K562 (cell line): ENCODE results near the gene PPP1R15B. TPM values are rescaled to one million over a fixed set of nuclear protein-coding genes. Genes with fewer than 3 reads are reported as not detected.

Source experiments
- ATAC-seq: fragments of 200-7000 bp; cut with Tn5 transposase; 3 replicates; pipeline ENCODE4 v1.9.1; 2020; ENCODE audit warnings: moderate library complexity
- BruUV-seq: library from RNA; stranded (reverse); fragments of 400-500 nt; replicated peaks from 2 replicates; lab custom pipeline; 2021; lab: Mats Ljungman, UMichigan
- CTCF ChIA-PET: fragments of 300-600 bp; formaldehyde crosslinking; extraction: SDS; loops from one replicate; lab custom pipeline; 2021; ENCODE audit warnings: low intra/inter-chr PET ratio; lab: Yijun Ruan, JAX
- POLR2A ChIA-PET: fragments of 300-600, 350-650 bp; sonication (Branson Sonifier 250); formaldehyde crosslinking; extraction: SDS; loops from one replicate; lab custom pipeline; 2021; ENCODE audit warnings: antibody characterized with exemption, inconsistent platforms; lab: Yijun Ruan, JAX
- DNase-seq, 4 experiments: peaks; one replicate each; pipeline versions ENCODE4 v3.0.0 to v3.0.0-alpha.2; 2011 to 2018; ENCODE audit warnings: low spot score in 3 of 4, mixed read lengths in 3 of 4; ENCODE audit errors: extremely low read depth in 1 of 4
- FAIRE-seq: peaks from 2 replicates; lab custom pipeline; 2011; peaks lifted over from hg19 to GRCh38; lab: Jason Lieb, UNC
- H2AFZ ChIP-seq: 2 replicates; pipeline ENCODE4 v1.6.0; 2011; ENCODE audit warnings: low read depth, low read length, control low read depth, inconsistent platforms
- H3K27ac ChIP-seq: fragments of 200-600 bp; 3 replicates; pipeline ENCODE4 v1.8.0; 2011; ENCODE audit warnings: low read depth, mild to moderate bottlenecking, control low read depth, inconsistent platforms, low read length, moderate library complexity, mixed read lengths; ENCODE audit errors: extremely low read depth
- H3K27me3 ChIP-seq, 2 experiments: fragments of 300-600 bp in 1 of 2; 2 replicates in 1 of 2; 3 replicates in 1 of 2; pipeline versions ENCODE4 v1.6.0 to v1.8.0; 2011; ENCODE audit warnings: inconsistent platforms in 2 of 2, low read length in 2 of 2, mild to moderate bottlenecking in 1 of 2, mixed read lengths in 1 of 2, moderate library complexity in 1 of 2; ENCODE audit not compliant: control insufficient read depth in 2 of 2, insufficient read depth in 2 of 2
- H3K36me3 ChIP-seq: fragments of 300-600 bp; 3 replicates; pipeline ENCODE4 v1.8.0; 2011; ENCODE audit warnings: mild to moderate bottlenecking, low read length, inconsistent platforms; ENCODE audit not compliant: control insufficient read depth, insufficient read depth
- H3K4me1 ChIP-seq, 2 experiments: fragments of 200-600 bp in 1 of 2; replicated peaks in 1 of 2; 2 replicates in 1 of 2; 3 replicates in 1 of 2; pipeline versions ENCODE4 v1.5.1 to v1.8.0; 2011; ENCODE audit warnings: inconsistent platforms in 2 of 2, low read length in 2 of 2, mild to moderate bottlenecking in 1 of 2, mixed read lengths in 1 of 2, moderate library complexity in 1 of 2; ENCODE audit not compliant: control insufficient read depth in 2 of 2, insufficient read depth in 2 of 2
- H3K4me2 ChIP-seq: 2 replicates; pipeline ENCODE4 v1.6.1; 2011; ENCODE audit warnings: low read length, control low read depth, inconsistent platforms, mixed read lengths; ENCODE audit not compliant: insufficient read depth
- H3K4me3 ChIP-seq: fragments of 200-600 bp; sonication (generic), shearing (Covaris generic); 2 replicates; pipeline ENCODE4 v1.5.1; 2016; ENCODE audit warnings: control low read depth, inconsistent platforms
- H3K79me2 ChIP-seq: fragments of 200-600 bp; 3 replicates; pipeline ENCODE4 v1.8.0; 2011; ENCODE audit warnings: low read length, inconsistent platforms; ENCODE audit not compliant: control insufficient read depth, insufficient read depth
- H3K9ac ChIP-seq, 2 experiments: 2 replicates each; pipeline versions ENCODE4 v1.6.0 to v1.6.1; 2011; ENCODE audit warnings: low read depth in 2 of 2, low read length in 2 of 2, control low read depth in 1 of 2, inconsistent platforms in 1 of 2, mild to moderate bottlenecking in 1 of 2, mixed read lengths in 1 of 2; ENCODE audit not compliant: insufficient read depth in 1 of 2
- H3K9me1 ChIP-seq: one replicate; pipeline ENCODE4 v1.6.0; 2011; ENCODE audit warnings: inconsistent platforms, mild to moderate bottlenecking, low read length, moderate library complexity; ENCODE audit not compliant: control insufficient read depth, insufficient read depth
- H3K9me3 ChIP-seq: replicated peaks from 2 replicates; pipeline ENCODE4 v1.5.1; 2011; ENCODE audit warnings: low read depth, low read length, inconsistent platforms; ENCODE audit not compliant: control insufficient read depth, insufficient read depth
- H4K20me1 ChIP-seq: replicated peaks from 2 replicates; pipeline ENCODE4 v1.6.1; 2011; ENCODE audit warnings: low read length, inconsistent platforms, mixed read lengths; ENCODE audit not compliant: control insufficient read depth, insufficient read depth
- ARID1B ChIP-seq: fragments of 450-650 bp; IDR thresholded peaks from 2 replicates; pipeline ENCODE4 v1.6.1; 2016; ENCODE audit warnings: antibody characterized with exemption, mild to moderate bottlenecking, inconsistent platforms
- CTBP1 ChIP-seq: fragments of 450-650 bp; IDR thresholded peaks from 2 replicates; pipeline ENCODE4 v1.6.1; 2016; ENCODE audit warnings: borderline replicate concordance
- DPF2 ChIP-seq: fragments of 450-650 bp; IDR thresholded peaks from 2 replicates; pipeline ENCODE4 v1.6.1; 2016
- FOSL1 ChIP-seq: fragments of 200-800 bp; sonication (Bioruptor generic); conservative IDR thresholded peaks from 2 replicates; pipeline ENCODE4 v1.6.1; 2016; ENCODE audit warnings: missing genetic modification characterization, missing compliant biosample characterization
- JUN ChIP-seq, 2 experiments: sonication (generic) in 1 of 2; formaldehyde crosslinking in 1 of 2; IDR thresholded peaks; 2 replicates each; pipeline versions ENCODE4 v1.6.1 to v1.8.0; 2012 to 2022; ENCODE audit warnings: borderline replicate concordance in 2 of 2, mild to moderate bottlenecking in 2 of 2, improper control_type of control experiment in 1 of 2, low read depth in 1 of 2, low read length in 1 of 2, missing genetic modification reagents in 1 of 2
- JUND ChIP-seq, 2 experiments: IDR thresholded peaks; 2 replicates in 1 of 2; 3 replicates in 1 of 2; pipeline ENCODE4 v1.6.1; 2011; ENCODE audit warnings: borderline replicate concordance in 2 of 2, low read depth in 2 of 2, low read length in 2 of 2, improper control_type of control experiment in 1 of 2, missing biosample characterization in 1 of 2, missing genetic modification characterization in 1 of 2, missing genetic modification reagents in 1 of 2
- KDM1A ChIP-seq, 2 experiments: fragments of 450-650 bp; IDR thresholded peaks; 2 replicates each; pipeline ENCODE4 v1.6.1; 2016; ENCODE audit warnings: mild to moderate bottlenecking in 2 of 2
- RCOR1 ChIP-seq, 2 experiments: IDR thresholded peaks; 2 replicates each; pipeline ENCODE4 v1.6.1; 2012; ENCODE audit warnings: low read depth in 2 of 2, low read length in 2 of 2, borderline replicate concordance in 1 of 2, improper control_type of control experiment in 1 of 2
- SMAD2 ChIP-seq: fragments of 150-350 bp; IDR thresholded peaks from 2 replicates; pipeline ENCODE4 v1.6.1; 2014; ENCODE audit warnings: low read depth, mild to moderate bottlenecking, low read length
- SMARCA4 ChIP-seq: fragments of 450-650 bp; IDR thresholded peaks from 2 replicates; pipeline ENCODE4 v1.6.1; 2016
- SMARCE1 ChIP-seq: fragments of 450-650 bp; IDR thresholded peaks from 2 replicates; pipeline ENCODE4 v1.7.1; 2016; ENCODE audit warnings: mild to moderate bottlenecking
- ZBTB11 ChIP-seq, 3 experiments: fragments of 200-800 bp in 1 of 3; fragments of 250-450 bp in 1 of 3; fragments of 450-650 bp in 1 of 3; sonication (Bioruptor Pico) in 1 of 3; sonication (Bioruptor generic) in 1 of 3; formaldehyde crosslinking in 1 of 3; IDR thresholded peaks; 2 replicates each; pipeline versions ENCODE4 v1.6.1 to v1.8.0; 2016 to 2022; ENCODE audit warnings: mild to moderate bottlenecking in 2 of 3, missing genetic modification characterization in 2 of 3, missing compliant biosample characterization in 1 of 3, moderate library complexity in 1 of 3
- WGBS: fragments of 100-300 bp; shearing (Covaris generic); methylation state at CpG from one replicate; pipeline ENCODE4 v1.1.6; 2016; ENCODE audit warnings: low coverage, mixed read lengths; ENCODE audit not compliant: insufficient coverage; ENCODE audit errors: missing lambda C conversion rate; 5-methylcytosine and 5-hydroxymethylcytosine counted together
- in situ Hi-C: fragments of 300-500 bp; cut with MboI; formaldehyde crosslinking; loops from 4 replicates; pipeline ENCODE4 v1.15.0; 2018; ENCODE audit warnings: inconsistent platforms, mixed read lengths
- intact Hi-C: fragments of 100-400 bp; cut with micrococcal nuclease; formaldehyde crosslinking; loops from 2 replicates; pipeline ENCODE4 v1.14.2; 2022
- polyA plus RNA-seq, 8 experiments: library from polyadenylated mRNA; depleted of rRNA in 4 of 8; stranded (reverse) in 5 of 8; unstranded in 3 of 8; fragments of >200 nt; fragmentation: Nextera tagmentation in 2 of 8; fragmentation: Illumina TruSeq in 1 of 8; extraction: Ambion mirVana in 2 of 8; extraction: Trizol in 1 of 8; gene quantifications; 2 replicates each; pipeline versions ENCODE4 v1.2.1 to v1.2.3, GENCODE V29; 2011 to 2014; ENCODE audit warnings: inconsistent platforms in 1 of 8, missing spikeins in 1 of 8
- total RNA-seq, 7 experiments: library from RNA; depleted of rRNA in 6 of 7; stranded (reverse); fragments of >200 nt in 6 of 7; fragmentation: Illumina TruSeq in 2 of 7; extraction: Trizol in 2 of 7; gene quantifications; 2 replicates each; pipeline versions ENCODE4 v1.2.1 to v1.2.3, GENCODE V29; 2011 to 2021; ENCODE audit warnings: low replicate concordance in 1 of 7
- TF ChIP-seq, protein P1 (sequence below), 2 experiments: fragments of 450-650 bp in 1 of 2; sonication (generic) in 1 of 2; formaldehyde crosslinking in 1 of 2; IDR thresholded peaks in 1 of 2; conservative IDR thresholded peaks in 1 of 2; 2 replicates each; pipeline versions ENCODE4 v1.6.1 to v1.8.1; 2016 to 2023; ENCODE audit warnings: mild to moderate bottlenecking in 2 of 2, moderate library complexity in 2 of 2, inconsistent platforms in 1 of 2, missing genetic modification reagents in 1 of 2

Gene PPP1R15B
- total and polyA plus RNA-seq, 9 of the 15 experiments (the other 6 are each of a cell fraction or from before 2014, with no cell fraction given), result 17.0 to 48.1 (median 30.8) TPM

- H3K27me3 ChIP-seq, result peaks cover 2 to 22% of the 10 kb centered on the region in 2 experiments; a peak in 1 of 5 replicates
- H4K20me1 ChIP-seq, result no peaks in the 10 kb centered on the region
- peaks cover 5 to 8% of the 10 kb centered on the region in 2 experiments; a peak in 4 of 5 replicates for H3K4me1 ChIP-seq
- intact Hi-C loops (no loop called here), in situ Hi-C loops (no loop called here)
- TF ChIP-seq, protein P1, sequence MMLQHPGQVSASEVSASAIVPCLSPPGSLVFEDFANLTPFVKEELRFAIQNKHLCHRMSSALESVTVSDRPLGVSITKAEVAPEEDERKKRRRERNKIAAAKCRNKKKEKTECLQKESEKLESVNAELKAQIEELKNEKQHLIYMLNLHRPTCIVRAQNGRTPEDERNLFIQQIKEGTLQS (IDR thresholded peaks at IDR 0.05), result peak; percentile 56
- TF ChIP-seq, protein P1 (CRISPR knock-in tag; conservative IDR thresholded peaks at IDR 0.05), result no peak
- TF ChIP-seq SMARCA4, result peak; percentile 25; the same call in 1 of the 2 replicates
- TF ChIP-seq FOSL1 (tag), result peak; percentile 86
- TF ChIP-seq DPF2, result 0 out of 2 replicates have a peak, but pooled peaks have one; percentile 37
- peak; percentile 56; the same call in 1 of the 2 replicates for TF ChIP-seq JUND (IDR thresholded peaks at IDR 0.05; ENCODE audit: borderline replicate concordance, low read depth, low read length)
- TF ChIP-seq JUND (tag; IDR thresholded peaks at IDR 0.05; ENCODE audit: borderline replicate concordance, low read depth, low read length), result no peak
- TF ChIP-seq RCOR1 (IDR thresholded peaks at IDR 0.05; ENCODE audit: borderline replicate concordance in 1 of 2, low read depth in 2 of 2, low read length in 2 of 2), result 0 out of 4 replicates have a peak, but pooled peaks of 1 of the 2 experiments have one; percentile 9
- peak; percentile 34; the same call in 1 of the 2 replicates for TF ChIP-seq SMARCE1
- peak; percentile 55; the same call in 1 of the 2 replicates for TF ChIP-seq ARID1B
- TF ChIP-seq SMAD2, result no peak
- TF ChIP-seq KDM1A (IDR thresholded peaks at IDR 0.05), result no peak
- TF ChIP-seq CTBP1, result 0 out of 2 replicates have a peak, but pooled peaks have one; percentile 24
- TF ChIP-seq JUN (IDR thresholded peaks at IDR 0.05; ENCODE audit: borderline replicate concordance, low read depth, low read length), result peak; percentile 76
- no peak for TF ChIP-seq JUN (CRISPR knock-in tag; IDR thresholded peaks at IDR 0.05; ENCODE audit: borderline replicate concordance)
- no peak for TF ChIP-seq ZBTB11 (CRISPR knock-in tag; IDR thresholded peaks at IDR 0.05)
- no peak overlapping the region for H3K9ac ChIP-seq
- H3K9me1 ChIP-seq, result no peaks in the 10 kb centered on the region
- FAIRE-seq, result peak; percentile 6
- H3K36me3 ChIP-seq, result no peaks in the 10 kb centered on the region
- H3K27ac ChIP-seq, result no peak overlapping the region
- ChIA-PET CTCF (no interaction called here), POLR2A (interaction anchor here (1.0 to 1.1 kb wide), 2 partner anchors 16 to 22 kb away, joined by 4 to 5 read pairs; no protein-coding TSS in a partner anchor)
- no TSS peak for BruUV-seq
- no peak overlapping the region for H3K4me2 ChIP-seq
- ATAC-seq, result no peak
- WGBS, result 67% methylated on average over 5 of the region's 5 CpGs
- DNase-seq, result no peak
- H3K9me3 ChIP-seq, result no peaks in the 10 kb centered on the region
- H2AFZ ChIP-seq, result no peak overlapping the region
- H3K79me2 ChIP-seq, result no peaks in the 10 kb centered on the region
- H3K4me3 ChIP-seq, result no peak overlapping the region
Measured at GRCh38 chr1:204426035-204426436, 14.4 kb upstream of the PPP1R15B start.
